Lower leg skin (tissue), 4 donors: ENCODE data around the gene NCOA4. TPM values are rescaled to one million over a fixed set of nuclear protein-coding genes. Genes with fewer than 3 reads are reported as not detected.
"Not testable (repeated sequence)": the region's sequence is repeated elsewhere in the genome, so short reads cannot be mapped to it uniquely, and the experiment has no call there.

Source experiments
- DNase-seq, 2 donors: peaks; one replicate each; pipeline ENCODE4 v3.0.0-alpha.2; 2019; ENCODE audit warnings: low spot score in 2 of 2
- H3K4me3 ChIP-seq: fragments of 200-600 bp; sonication (generic); 2 replicates; pipeline ENCODE4 v1.5.1; 2017; ENCODE audit warnings: mild to moderate bottlenecking, low read depth; ENCODE audit not compliant: poor library complexity, severe bottlenecking
- POLR2A ChIP-seq, 2 donors: fragments of 450-650 bp; IDR thresholded peaks; one replicate each; pipeline ENCODE4 v1.6.1; 2016 to 2017; ENCODE audit warnings: antibody characterized with exemption in 2 of 2, mild to moderate bottlenecking in 1 of 2, moderate library complexity in 1 of 2
- WGBS, 2 donors: methylation state at CpG; one replicate each; pipeline ENCODE4 v1.1.5; 2018; 5-methylcytosine and 5-hydroxymethylcytosine counted together
- intact Hi-C: fragments of 100-400 bp; cut with DNase I; formaldehyde crosslinking; loops from one replicate; pipeline ENCODE4 v1.15.0; 2023; ENCODE audit warnings: low total_unique reads
- total RNA-seq, 4 donors: library from RNA; depleted of rRNA; stranded (reverse); fragments of >200 nt; gene quantifications; one replicate each; pipeline ENCODE4 v1.1.0, GENCODE V29; 2016
- TF ChIP-seq, protein P1 (sequence below), 3 donors: fragments of 450-650 bp; IDR thresholded peaks; one replicate each; pipeline ENCODE4 v1.5.1; 2016; ENCODE audit warnings: antibody characterized with exemption in 3 of 3, mild to moderate bottlenecking in 3 of 3, moderate library complexity in 2 of 3

NCOA4 gene
- total RNA-seq, 4 donors from 2014 or later = 108 to 176 (median 145) TPM

DNA sequence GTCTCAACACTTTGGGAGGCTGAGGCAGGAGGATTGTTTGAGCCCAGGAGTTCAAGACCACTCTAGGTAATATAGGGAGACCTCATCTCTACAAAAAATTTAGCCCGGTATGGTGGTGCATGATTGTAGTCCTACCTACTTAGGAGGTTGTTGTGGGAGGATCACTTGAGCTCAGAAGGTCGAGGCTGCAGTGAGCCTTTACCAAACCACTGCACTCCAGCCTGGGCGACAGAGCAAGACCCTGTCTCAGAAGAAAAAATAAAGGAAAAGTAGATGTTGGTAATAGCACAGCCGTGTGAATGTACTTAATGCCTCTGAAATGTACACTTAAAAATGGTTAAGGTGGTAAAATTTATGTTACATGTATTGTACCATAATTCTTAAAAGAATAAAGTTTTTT is 32.9 kb downstream of the NCOA4 start:
- intact Hi-C loops = no loop called here
- 96 to 97% methylated on average over 4 of the region's 4 CpGs for WGBS, 2 donors
- DNase-seq = no peak

GRCh38 chr10:45985590-45985989 is 44.8 kb downstream of the NCOA4 start:
- H3K4me3 ChIP-seq, DNase-seq, intact Hi-C loops: not testable (repeated sequence)
- 86 to 88% methylated on average over 3 of the region's 3 CpGs for WGBS, 2 donors

More for the DNA sequence above, 32.9 kb downstream of the NCOA4 start:
- H3K4me3 ChIP-seq = no peak overlapping the region
- TF ChIP-seq, protein P1, sequence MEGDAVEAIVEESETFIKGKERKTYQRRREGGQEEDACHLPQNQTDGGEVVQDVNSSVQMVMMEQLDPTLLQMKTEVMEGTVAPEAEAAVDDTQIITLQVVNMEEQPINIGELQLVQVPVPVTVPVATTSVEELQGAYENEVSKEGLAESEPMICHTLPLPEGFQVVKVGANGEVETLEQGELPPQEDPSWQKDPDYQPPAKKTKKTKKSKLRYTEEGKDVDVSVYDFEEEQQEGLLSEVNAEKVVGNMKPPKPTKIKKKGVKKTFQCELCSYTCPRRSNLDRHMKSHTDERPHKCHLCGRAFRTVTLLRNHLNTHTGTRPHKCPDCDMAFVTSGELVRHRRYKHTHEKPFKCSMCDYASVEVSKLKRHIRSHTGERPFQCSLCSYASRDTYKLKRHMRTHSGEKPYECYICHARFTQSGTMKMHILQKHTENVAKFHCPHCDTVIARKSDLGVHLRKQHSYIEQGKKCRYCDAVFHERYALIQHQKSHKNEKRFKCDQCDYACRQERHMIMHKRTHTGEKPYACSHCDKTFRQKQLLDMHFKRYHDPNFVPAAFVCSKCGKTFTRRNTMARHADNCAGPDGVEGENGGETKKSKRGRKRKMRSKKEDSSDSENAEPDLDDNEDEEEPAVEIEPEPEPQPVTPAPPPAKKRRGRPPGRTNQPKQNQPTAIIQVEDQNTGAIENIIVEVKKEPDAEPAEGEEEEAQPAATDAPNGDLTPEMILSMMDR (IDR thresholded peaks at IDR 0.05) = no peak
- TF ChIP-seq POLR2A (IDR thresholded peaks at IDR 0.05) = no peak

DNA sequence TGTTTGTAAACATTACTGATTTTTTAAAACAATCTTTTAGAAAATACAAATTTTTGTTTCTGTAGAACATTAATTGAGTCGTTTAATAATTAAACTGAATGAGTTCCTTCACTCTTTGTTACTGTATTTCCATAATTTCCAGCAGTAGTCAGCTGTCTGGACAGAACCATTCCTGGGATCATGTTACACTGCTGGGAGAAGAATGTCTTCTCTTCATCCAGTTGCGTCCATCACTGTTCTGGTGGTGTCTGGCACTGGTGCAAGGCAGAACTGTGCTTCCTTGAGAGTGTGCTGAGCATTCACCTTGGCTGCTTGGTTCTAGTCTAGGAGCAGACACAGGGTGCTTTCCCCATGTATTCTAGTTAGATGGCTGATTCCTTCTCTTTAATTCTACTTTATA is 46.0 kb downstream of the NCOA4 start:
- WGBS, 2 donors = 83 to 85% methylated on average over 2 of the region's 2 CpGs
- DNase-seq, intact Hi-C loops, H3K4me3 ChIP-seq: not testable (repeated sequence)

GRCh38 chr10:45983538-45984186 is 46.8 kb downstream of the NCOA4 start:
- H3K4me3 ChIP-seq, DNase-seq, intact Hi-C loops: not testable (repeated sequence)
- 75 to 79% methylated on average over 5 of the region's 6 CpGs for WGBS, 2 donors

DNA sequence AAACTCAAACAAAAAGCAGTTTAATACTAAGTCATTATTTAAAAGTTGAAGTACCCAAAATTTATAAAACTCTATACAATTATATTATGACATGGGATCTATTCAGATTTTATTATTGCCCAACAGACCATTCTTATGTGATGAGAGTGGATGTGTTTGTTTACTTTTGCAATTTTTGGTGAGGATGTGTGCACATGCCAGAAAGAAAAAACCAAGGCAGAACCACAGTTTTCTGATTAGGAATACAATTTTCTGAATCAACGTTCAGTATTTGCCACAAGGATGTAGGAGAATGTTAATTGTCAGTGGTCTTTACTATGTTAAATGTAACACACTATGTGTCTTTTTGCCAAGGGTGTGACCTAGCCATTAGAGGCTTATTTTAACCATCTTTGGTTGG is 49.1 kb downstream of the NCOA4 start:
- intact Hi-C loops, H3K4me3 ChIP-seq, DNase-seq: not testable (repeated sequence)
- WGBS, 2 donors = 37 to 62% methylated on average over 1 of the region's 1 CpG

GRCh38 chr10:45978554-45978953 is 51.9 kb downstream of the NCOA4 start:
- DNase-seq = not testable (repeated sequence)
- WGBS, 2 donors = 88 to 89% methylated on average over 1 of the region's 2 CpGs

DNA sequence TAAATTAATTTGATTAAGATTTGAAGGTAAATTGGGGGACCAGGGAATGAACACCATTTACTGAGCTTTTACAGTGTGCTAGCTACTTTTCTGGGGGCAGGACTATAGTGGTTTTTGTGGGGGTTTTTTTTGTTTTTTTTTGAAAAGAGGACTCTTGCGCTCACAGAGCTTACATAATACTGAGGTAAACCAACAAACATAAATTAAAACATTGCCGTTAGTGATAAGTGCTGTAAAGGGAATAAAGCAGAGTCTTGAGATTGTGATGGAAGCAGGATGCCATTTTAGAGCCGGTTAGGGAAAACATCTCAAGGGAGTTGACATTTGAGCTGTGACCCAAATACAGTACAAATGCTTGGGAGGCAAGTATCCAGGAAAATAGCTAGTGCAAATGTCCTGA is 56.4 kb downstream of the NCOA4 start:
- intact Hi-C loops, H3K4me3 ChIP-seq, DNase-seq: not testable (repeated sequence)
- WGBS, 2 donors = 56 to 61% methylated on average over 3 of the region's 3 CpGs

More at GRCh38 chr10:45978554-45978953, 51.9 kb downstream of the NCOA4 start:
- H3K4me3 ChIP-seq, intact Hi-C loops: not testable (repeated sequence)

DNA sequence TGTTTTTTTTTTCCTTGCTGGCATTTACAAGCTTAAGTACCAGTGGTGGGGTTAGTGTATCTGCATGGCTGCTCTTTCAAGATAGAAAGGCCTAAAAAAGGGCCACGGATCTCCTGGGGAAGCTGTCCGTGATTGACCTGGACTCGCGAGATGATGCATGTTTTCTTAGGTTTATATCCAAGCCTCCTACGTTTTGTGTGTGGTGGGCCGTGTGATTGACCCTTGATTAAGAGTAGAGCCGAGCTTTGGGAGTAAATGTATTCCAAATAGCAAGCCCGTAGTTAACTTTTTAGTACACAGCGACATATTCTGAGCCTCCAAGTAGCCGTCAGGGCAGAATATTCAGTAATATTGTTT is 57.6 kb downstream of the NCOA4 start:
- intact Hi-C loops, DNase-seq: not testable (repeated sequence)
- WGBS, 2 donors = 1 to 2% methylated on average over 10 of the region's 10 CpGs
- peak overlapping the region; percentile 58 for H3K4me3 ChIP-seq

DNA sequence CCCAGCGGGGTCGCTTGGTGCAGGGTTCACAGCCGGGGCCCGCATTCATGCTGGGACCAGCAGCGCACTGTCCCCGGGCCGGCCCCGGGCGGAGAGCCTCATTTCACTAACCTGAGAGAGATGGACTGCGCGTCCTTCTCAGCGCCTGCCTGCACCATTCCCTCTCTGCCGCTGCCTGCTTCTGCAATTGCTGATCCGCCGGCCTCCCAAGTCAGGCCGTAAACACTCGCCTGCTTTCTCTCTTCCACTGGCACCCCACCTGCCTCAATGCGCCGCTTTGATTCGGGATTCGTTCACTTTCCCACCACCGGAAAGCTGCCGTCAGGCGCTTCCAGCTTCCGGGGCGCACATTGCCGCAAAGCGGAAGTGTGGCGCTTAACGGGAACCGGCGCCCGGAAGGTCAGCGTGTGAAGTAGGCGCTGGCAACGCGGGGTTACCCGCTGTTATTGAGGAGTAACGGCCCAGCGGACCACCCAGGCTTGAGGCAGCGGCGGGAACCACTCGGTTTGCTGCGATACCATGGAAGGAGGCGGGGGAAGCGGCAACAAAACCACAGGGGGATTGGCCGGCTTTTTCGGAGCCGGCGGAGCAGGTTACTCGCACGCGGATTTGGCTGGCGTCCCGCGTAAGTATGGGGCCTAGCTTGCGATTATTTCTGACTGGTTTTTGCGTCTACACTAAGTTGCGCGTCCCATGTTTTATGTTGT is 58.2 kb downstream of the NCOA4 start, which contains the start of gene TIMM23:
TSS of gene TIMM23 (plus strand) at position 384 of the 707 bp plus-strand sequence. CDS start at position 520, 136 bp downstream.
- H3K4me3 ChIP-seq = peak within 1 kb of the TSS; percentile 58
- DNase-seq = peak; percentile 78 to 95
- intact Hi-C loops = not testable (repeated sequence)
- 1% methylated on average over 49 to 50 of the region's 60 CpGs for WGBS, 2 donors

DNA sequence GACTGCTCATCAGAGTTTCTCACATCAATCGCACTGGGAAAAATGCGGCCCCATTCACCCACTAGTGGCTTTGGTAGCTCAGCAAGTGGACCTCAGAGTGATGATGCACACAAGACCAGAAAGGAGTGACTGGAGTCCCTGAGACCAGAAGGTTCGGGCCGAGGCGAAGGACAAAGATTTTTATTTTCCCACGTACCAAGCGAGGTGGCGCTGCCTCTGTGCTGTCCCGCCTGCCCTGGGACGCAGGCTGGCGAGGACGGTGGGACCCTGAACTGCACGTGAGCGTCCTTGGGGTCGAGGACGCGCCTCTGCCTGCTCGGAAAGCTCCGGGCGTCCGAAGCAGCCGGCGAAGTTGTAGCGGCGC is 58.7 kb downstream of the NCOA4 start:
- H3K4me3 ChIP-seq = peak overlapping the region; percentile 58
- intact Hi-C loops, DNase-seq: not testable (repeated sequence)
- 0 to 1% methylated on average over 6 to 13 of the region's 25 CpGs for WGBS, 2 donors

DNA sequence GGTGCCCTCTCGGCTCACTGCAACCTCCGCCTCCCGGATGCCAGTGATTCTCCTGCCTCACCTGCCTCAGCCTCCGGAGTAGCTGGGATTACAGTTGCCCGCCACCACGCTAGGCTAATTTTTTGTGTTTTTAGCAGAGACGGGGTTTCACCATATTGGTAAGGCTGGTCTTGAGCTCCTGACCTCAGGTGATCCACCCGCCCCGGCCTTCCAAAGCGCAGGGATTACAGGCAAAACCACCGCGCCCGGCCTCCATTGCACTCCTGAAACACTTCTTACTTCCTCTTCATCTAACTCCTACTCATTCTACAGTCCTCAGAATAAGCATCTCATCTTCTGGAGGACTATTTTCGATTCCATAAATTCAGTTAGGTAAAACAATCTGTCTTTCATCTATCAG is 59.4 kb downstream of the NCOA4 start:
- WGBS, 2 donors = 61 to 72% methylated on average over 14 of the region's 14 CpGs
- intact Hi-C loops, DNase-seq, H3K4me3 ChIP-seq: not testable (repeated sequence)

DNA sequence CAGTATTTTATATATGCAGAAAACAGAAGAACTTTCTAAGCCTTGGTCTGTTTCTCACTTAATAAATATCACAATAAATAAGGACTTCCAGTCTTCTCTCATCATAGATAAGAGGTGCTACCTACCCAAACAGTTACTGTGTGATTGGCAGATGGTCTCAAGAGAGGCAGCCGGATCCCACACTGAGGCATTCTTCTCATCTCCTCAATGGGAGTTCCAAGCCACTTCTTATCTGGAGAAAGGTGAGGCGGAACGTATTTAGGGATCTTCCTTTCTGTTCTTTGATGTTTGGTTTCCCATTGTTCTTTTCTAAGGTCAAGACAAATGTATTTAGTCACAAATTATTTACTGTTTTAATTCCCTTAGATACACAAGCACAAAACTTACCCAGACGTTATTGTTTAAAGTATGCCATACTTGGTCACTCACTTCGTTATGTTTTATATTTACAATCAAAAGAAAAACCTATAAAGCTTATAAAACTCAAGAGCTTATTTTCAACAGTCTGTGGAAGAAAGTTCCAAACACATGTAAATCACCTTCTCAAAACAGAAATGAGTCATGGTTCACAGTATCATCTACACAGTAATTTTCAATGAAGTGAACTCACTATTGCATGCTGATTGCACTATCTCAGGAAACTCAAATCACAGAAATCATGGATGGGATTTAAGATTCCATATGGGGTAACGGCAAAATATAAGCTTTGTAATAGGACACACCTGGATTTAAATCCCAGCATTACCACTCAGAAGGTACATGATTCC is 67.6 kb downstream of the NCOA4 start:
- DNase-seq, intact Hi-C loops, H3K4me3 ChIP-seq: not testable (repeated sequence)
- 94% methylated on average over 5 to 6 of the region's 6 CpGs for WGBS, 2 donors

DNA sequence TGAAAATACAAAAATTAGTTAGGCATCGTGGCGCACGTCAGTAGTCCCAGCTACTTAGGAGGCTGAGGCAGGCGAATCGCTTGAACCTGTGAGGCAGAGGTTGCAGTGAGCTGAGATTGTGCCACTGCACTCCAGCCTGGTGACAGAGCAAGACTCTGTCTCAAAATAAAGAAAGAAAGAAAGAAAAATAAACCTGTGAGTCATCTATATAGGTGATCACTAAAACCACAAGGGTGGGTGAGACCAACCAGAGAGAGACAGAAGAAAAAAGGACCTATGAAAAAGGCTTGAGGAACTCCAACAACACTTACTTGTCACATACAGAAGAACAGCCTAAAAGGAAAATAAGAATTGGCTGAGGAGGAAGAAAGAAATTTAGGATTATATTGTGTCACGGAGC is 72.5 kb downstream of the NCOA4 start:
- intact Hi-C loops = not testable (repeated sequence)
- 95 to 97% methylated on average over 6 of the region's 6 CpGs for WGBS, 2 donors

DNA sequence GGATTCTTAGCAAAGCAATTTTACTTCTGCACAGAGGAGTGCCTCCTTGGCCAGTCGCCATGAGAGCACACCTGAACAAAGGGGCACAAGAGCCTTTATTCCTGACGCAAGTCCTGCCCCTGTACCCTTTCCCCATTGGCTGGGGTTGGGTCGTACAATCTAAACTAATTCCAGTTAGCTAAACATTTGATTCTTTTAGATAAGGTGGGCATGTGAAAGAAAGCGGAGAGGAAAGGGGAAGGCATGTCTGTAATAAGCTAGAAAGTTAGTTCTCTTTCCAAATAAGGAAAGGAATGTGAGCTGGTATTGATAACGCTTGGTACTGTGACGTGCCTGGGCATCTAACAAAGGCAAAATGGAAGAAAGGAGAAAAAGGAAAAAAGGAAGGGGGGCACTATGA is 73.8 kb downstream of the NCOA4 start:
- 77 to 89% methylated on average over 4 to 5 of the region's 6 CpGs for WGBS, 2 donors
- H3K4me3 ChIP-seq, intact Hi-C loops, DNase-seq: not testable (repeated sequence)

More for the DNA sequence above, 72.5 kb downstream of the NCOA4 start:
- DNase-seq, H3K4me3 ChIP-seq: not testable (repeated sequence)
